ENCODE data around the gene AUTS2.

AUTS2 gene

DNA sequence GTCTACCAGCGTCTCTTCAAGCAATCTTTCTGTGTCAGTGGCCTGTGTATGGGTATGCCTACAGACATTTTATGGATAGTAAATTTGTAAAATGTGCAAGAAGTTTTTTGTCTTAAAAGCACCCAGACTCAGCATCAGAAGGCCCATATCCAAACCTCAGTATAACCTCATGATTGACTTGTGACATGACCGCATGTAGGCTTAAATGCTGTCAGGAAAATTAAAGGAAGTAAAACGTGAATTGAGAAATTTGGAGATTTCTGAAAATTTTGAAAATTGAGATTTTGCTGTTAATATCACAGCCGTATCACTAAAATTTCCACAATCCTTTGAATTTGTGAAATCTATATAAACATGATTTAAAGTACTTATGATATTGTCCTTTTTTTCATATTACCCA, 410.2 kb downstream of the AUTS2 start:
- Histone ChIP-seq H3K79me2 (ENCODE audit: insufficient read depth, low read length) (0 out of 2 replicates have a peak, but pooled peaks cover 4% of the 10 kb centered on the region), H3K9me3 (ENCODE audit: low read length) (no peaks in the 10 kb centered on the region), H3K36me3 (ENCODE audit: insufficient read depth, low read length) (no peaks in the 10 kb centered on the region), H3K27ac (ENCODE audit: low read depth, low read length, poor library complexity, severe bottlenecking) (no peak overlapping the region), H3K4me3 (ENCODE audit: low read depth, low read length, poor library complexity, severe bottlenecking) (no peak overlapping the region), H3F3A (ENCODE audit: insufficient read depth, low read length) (no peaks in the 10 kb centered on the region; the same call in 1 of the 2 replicates), H3K4me2 (ENCODE audit: low read length) (no peak overlapping the region), H3K27me3 (ENCODE audit: insufficient read depth, low read length) (no peaks in the 10 kb centered on the region), H4K20me1 (ENCODE audit: insufficient read depth, low read length) (no peaks in the 10 kb centered on the region), H2AFZ (ENCODE audit: low read length) (no peak overlapping the region), H3K9me2 (ENCODE audit: low read depth, low read length) (no peaks in the 10 kb centered on the region), H3K9ac (ENCODE audit: low read length) (no peak overlapping the region), H3K4me1 (ENCODE audit: insufficient read depth, low read length, severe bottlenecking) (peaks cover 68% of the 10 kb centered on the region)
- TF ChIP-seq, protein P1, sequence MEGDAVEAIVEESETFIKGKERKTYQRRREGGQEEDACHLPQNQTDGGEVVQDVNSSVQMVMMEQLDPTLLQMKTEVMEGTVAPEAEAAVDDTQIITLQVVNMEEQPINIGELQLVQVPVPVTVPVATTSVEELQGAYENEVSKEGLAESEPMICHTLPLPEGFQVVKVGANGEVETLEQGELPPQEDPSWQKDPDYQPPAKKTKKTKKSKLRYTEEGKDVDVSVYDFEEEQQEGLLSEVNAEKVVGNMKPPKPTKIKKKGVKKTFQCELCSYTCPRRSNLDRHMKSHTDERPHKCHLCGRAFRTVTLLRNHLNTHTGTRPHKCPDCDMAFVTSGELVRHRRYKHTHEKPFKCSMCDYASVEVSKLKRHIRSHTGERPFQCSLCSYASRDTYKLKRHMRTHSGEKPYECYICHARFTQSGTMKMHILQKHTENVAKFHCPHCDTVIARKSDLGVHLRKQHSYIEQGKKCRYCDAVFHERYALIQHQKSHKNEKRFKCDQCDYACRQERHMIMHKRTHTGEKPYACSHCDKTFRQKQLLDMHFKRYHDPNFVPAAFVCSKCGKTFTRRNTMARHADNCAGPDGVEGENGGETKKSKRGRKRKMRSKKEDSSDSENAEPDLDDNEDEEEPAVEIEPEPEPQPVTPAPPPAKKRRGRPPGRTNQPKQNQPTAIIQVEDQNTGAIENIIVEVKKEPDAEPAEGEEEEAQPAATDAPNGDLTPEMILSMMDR (IDR thresholded peaks at IDR 0.05; ENCODE audit: low read length), result no peak
- no peak for TF ChIP-seq EZH2 (IDR thresholded peaks at IDR 0.05; ENCODE audit: borderline replicate concordance, low read length)

DNA sequence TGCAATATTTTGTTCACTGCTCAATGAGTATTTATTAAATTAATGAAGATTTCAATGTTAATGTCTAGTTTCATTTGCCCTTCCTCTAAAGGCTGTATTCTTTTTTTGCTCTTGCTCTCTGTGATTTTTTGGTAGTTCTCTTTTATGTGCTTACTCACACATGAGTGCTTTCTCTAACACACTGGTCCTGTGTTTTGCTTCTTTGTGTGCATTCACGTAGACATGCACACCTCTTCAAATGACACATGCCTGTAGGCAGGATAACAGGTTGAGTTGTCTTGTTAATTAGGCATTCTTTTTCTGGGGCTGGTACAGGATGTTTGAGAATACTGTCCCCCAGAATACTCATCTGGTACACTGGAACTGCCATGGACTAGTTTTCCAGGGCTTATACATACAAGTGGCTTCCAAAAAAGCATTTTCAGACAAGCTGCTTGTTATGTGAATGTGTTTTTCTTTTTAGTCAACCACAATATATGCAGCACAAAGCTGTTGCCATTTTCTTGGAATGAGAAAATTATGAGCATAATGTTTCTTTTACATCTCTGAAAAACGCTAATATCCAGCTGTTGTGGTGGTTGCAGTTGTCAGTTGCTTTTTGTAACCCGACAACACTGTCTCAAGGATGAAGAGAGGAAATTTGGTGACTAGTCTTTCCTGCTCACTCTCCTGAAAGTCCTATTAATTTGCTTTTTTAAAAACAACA, 416.4 kb downstream of the AUTS2 start:
- peak overlapping the region; percentile 17; the same call in 1 of the 2 replicates for H3K9ac ChIP-seq (ENCODE audit: low read length)
- no peaks in the 10 kb centered on the region for H4K20me1 ChIP-seq (ENCODE audit: insufficient read depth, low read length)
- H3K27ac ChIP-seq (ENCODE audit: low read depth, low read length, poor library complexity, severe bottlenecking), result peak overlapping the region; percentile 60
- TF ChIP-seq, protein P1 (IDR thresholded peaks at IDR 0.05; ENCODE audit: low read length), result no peak
- TF ChIP-seq EZH2 (IDR thresholded peaks at IDR 0.05; ENCODE audit: borderline replicate concordance, low read length), result no peak
- H2AFZ ChIP-seq (ENCODE audit: low read length), result no peak overlapping the region
- no peaks in the 10 kb centered on the region for H3K36me3 ChIP-seq (ENCODE audit: insufficient read depth, low read length)
- peaks cover 14% of the 10 kb centered on the region; the same call in 1 of the 2 replicates for H3K79me2 ChIP-seq (ENCODE audit: insufficient read depth, low read length)
- no peaks in the 10 kb centered on the region for H3K9me2 ChIP-seq (ENCODE audit: low read depth, low read length)
- H3K4me2 ChIP-seq (ENCODE audit: low read length), result peak overlapping the region; percentile 39; the same call in 1 of the 2 replicates
- H3K4me3 ChIP-seq (ENCODE audit: low read depth, low read length, poor library complexity, severe bottlenecking), result peak overlapping the region; percentile 5
- H3K27me3 ChIP-seq (ENCODE audit: insufficient read depth, low read length), result no peaks in the 10 kb centered on the region
- no peaks in the 10 kb centered on the region for H3K9me3 ChIP-seq (ENCODE audit: low read length)
- no peaks in the 10 kb centered on the region for H3F3A ChIP-seq (ENCODE audit: insufficient read depth, low read length)
- peaks cover 62% of the 10 kb centered on the region for H3K4me1 ChIP-seq (ENCODE audit: insufficient read depth, low read length, severe bottlenecking)

- no peaks in the 10 kb centered on the region for H3K9me2 ChIP-seq (ENCODE audit: low read depth, low read length)
- no peaks in the 10 kb centered on the region for H3K27me3 ChIP-seq (ENCODE audit: insufficient read depth, low read length)
- H3K9me3 ChIP-seq (ENCODE audit: low read length), result no peaks in the 10 kb centered on the region
- no peak overlapping the region; the same call in 1 of the 2 replicates for H3K4me2 ChIP-seq (ENCODE audit: low read length)
- H3K4me1 ChIP-seq (ENCODE audit: insufficient read depth, low read length, severe bottlenecking), result peaks cover 57% of the 10 kb centered on the region
- H3K36me3 ChIP-seq (ENCODE audit: insufficient read depth, low read length), result no peaks in the 10 kb centered on the region
- no peaks in the 10 kb centered on the region for H4K20me1 ChIP-seq (ENCODE audit: insufficient read depth, low read length)
- no peak overlapping the region for H3K4me3 ChIP-seq (ENCODE audit: low read depth, low read length, poor library complexity, severe bottlenecking)
- no peaks in the 10 kb centered on the region for H3F3A ChIP-seq (ENCODE audit: insufficient read depth, low read length)
- peak overlapping the region; percentile 60 for H3K27ac ChIP-seq (ENCODE audit: low read depth, low read length, poor library complexity, severe bottlenecking)
- no peak for TF ChIP-seq EZH2 (IDR thresholded peaks at IDR 0.05; ENCODE audit: borderline replicate concordance, low read length)
- TF ChIP-seq, protein P1 (IDR thresholded peaks at IDR 0.05; ENCODE audit: low read length), result no peak
- H3K9ac ChIP-seq (ENCODE audit: low read length), result no peak overlapping the region; the same call in 1 of the 2 replicates
- H2AFZ ChIP-seq (ENCODE audit: low read length), result no peak overlapping the region
- peaks cover 14% of the 10 kb centered on the region; the same call in 1 of the 2 replicates for H3K79me2 ChIP-seq (ENCODE audit: insufficient read depth, low read length)
Measured at GRCh38 chr7:70015353-70015752, 417.1 kb downstream of the AUTS2 start.

Data from OCI-LY1 (cell line).